Stomach smooth muscle (tissue), 2 donors: ENCODE results near the gene SHROOM3.

Experiments used
- H3K27ac ChIP-seq: one replicate; pipeline ENCODE4 v1.7.0; 2013; ENCODE audit warnings: mild to moderate bottlenecking, low read length, inconsistent platforms
- H3K27me3 ChIP-seq, 2 donors: one replicate each; pipeline ENCODE4 v1.7.0; 2013; ENCODE audit warnings: low read length in 2 of 2; ENCODE audit not compliant: insufficient read depth in 2 of 2, control insufficient read depth in 1 of 2
- H3K36me3 ChIP-seq, 2 donors: one replicate each; pipeline ENCODE4 v1.7.0; 2013; ENCODE audit warnings: low read length in 2 of 2; ENCODE audit not compliant: control insufficient read depth in 2 of 2, insufficient read depth in 2 of 2
- H3K4me1 ChIP-seq: one replicate; pipeline ENCODE4 v1.7.0; 2013; ENCODE audit warnings: low read length; ENCODE audit not compliant: control insufficient read depth, insufficient read depth
- H3K4me3 ChIP-seq, 2 donors: one replicate each; pipeline ENCODE4 v1.7.0; 2013; ENCODE audit warnings: low read length in 2 of 2
- H3K9ac ChIP-seq, 2 donors: one replicate each; pipeline ENCODE4 v1.7.0; 2013; ENCODE audit warnings: low read length in 2 of 2, mild to moderate bottlenecking in 1 of 2
- H3K9me3 ChIP-seq, 2 donors: one replicate each; pipeline ENCODE4 v1.7.0; 2013; ENCODE audit warnings: low read length in 2 of 2; ENCODE audit not compliant: control insufficient read depth in 2 of 2
- donor health status: healthy.
- donor health status: Pancreatic carcinoma.

Gene SHROOM3

GRCh38 chr4:76780781-76781697, 346.0 kb downstream of the SHROOM3 start:
- peaks cover 6 to 11% of the 10 kb centered on the region in 2 donors for H3K36me3 ChIP-seq
- no peaks in the 10 kb centered on the region for H3K9me3 ChIP-seq
- no peaks in the 10 kb centered on the region for H3K4me1 ChIP-seq
- H3K27ac ChIP-seq: no peak overlapping the region
- H3K27me3 ChIP-seq: no peaks in the 10 kb centered on the region
- no peak overlapping the region for H3K9ac ChIP-seq
- H3K4me3 ChIP-seq: no peak overlapping the region

DNA sequence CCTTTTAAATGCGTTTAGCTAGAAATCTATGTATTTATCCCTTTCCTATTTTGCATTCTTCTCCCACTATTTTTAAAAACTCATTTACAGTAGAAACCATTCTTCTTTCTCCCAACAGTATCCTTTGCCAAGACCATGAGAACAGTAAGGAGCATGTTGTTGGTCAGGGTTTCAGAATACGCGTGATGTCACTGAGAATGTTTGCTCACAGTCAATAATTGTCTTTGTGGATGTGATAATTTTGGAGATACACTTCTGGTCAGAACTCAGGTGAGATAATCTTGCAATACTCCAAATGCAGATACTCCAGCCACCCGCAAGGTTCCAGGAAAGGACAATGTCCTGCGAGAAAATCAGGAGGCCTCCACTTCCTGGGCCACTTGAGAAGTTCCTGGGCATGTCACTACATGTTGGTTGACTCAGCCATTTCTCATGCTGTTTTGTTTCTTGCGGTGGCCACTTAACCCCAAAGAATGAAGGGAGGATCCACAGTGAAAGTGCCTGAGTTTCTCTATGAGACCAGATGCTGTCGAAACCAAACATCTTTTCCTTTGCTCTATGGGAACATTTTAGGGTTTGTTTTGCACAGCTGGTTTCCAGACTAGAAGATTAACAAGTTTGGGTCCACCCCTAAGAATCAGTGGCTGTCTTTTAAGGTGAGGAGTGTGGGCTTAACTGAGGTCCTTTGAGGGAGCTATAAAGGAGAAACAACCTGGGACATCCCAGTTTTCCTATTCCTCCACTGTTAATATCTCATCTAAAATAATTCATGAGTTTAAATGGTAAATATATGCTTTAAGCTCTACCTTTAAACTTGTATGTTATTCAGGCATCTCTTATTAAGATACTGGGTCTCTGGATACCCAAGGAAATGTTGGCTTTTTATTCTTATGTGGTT, 346.9 kb downstream of the SHROOM3 start:
- H3K4me1 ChIP-seq: no peaks in the 10 kb centered on the region
- no peak overlapping the region for H3K9ac ChIP-seq
- H3K27me3 ChIP-seq: no peaks in the 10 kb centered on the region
- H3K36me3 ChIP-seq: peaks cover 6 to 11% of the 10 kb centered on the region in 2 donors
- no peaks in the 10 kb centered on the region for H3K9me3 ChIP-seq
- no peak overlapping the region for H3K4me3 ChIP-seq
- no peak overlapping the region for H3K27ac ChIP-seq

- no peaks in the 10 kb centered on the region for H3K4me1 ChIP-seq
- peaks cover 6 to 11% of the 10 kb centered on the region in 2 donors for H3K36me3 ChIP-seq
Observed at GRCh38 chr4:76782837-76783236, 347.8 kb downstream of the SHROOM3 start.

DNA sequence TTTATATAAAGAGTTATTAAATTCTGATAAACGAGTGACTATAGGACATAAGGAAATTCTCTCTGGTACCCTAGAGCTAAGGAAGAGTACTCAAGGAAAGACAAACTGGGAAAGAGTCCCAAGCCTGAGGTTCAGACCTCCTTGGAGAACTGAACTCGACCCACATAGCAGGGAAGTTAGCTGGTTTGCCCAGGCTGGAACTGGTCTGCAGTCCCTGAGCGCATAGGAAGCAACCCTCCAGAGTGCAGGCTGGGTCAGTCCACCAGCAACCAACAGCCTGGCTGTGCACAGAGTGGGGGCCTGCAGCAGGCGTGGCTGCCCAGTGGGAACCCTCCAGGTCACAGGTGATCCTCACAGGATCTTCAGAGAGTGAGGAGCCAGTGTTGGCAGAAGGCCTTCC, 348.8 kb downstream of the SHROOM3 start:
- no peaks in the 10 kb centered on the region for H3K9me3 ChIP-seq
- peaks cover 6 to 8% of the 10 kb centered on the region in 2 donors for H3K36me3 ChIP-seq
- H3K27ac ChIP-seq: no peak overlapping the region
- H3K9ac ChIP-seq: no peak overlapping the region
- no peak overlapping the region for H3K4me3 ChIP-seq
- H3K27me3 ChIP-seq: no peaks in the 10 kb centered on the region
- no peaks in the 10 kb centered on the region for H3K4me1 ChIP-seq

More at GRCh38 chr4:76782837-76783236, 347.8 kb downstream of the SHROOM3 start:
- Histone ChIP-seq H3K27ac (no peak overlapping the region), H3K9me3 (no peaks in the 10 kb centered on the region), H3K4me3 (no peak overlapping the region), H3K9ac (no peak overlapping the region), H3K27me3 (no peaks in the 10 kb centered on the region)

GRCh38 chr4:76784237-76784636, 349.2 kb downstream of the SHROOM3 start:
- H3K9ac ChIP-seq: no peak overlapping the region

DNA sequence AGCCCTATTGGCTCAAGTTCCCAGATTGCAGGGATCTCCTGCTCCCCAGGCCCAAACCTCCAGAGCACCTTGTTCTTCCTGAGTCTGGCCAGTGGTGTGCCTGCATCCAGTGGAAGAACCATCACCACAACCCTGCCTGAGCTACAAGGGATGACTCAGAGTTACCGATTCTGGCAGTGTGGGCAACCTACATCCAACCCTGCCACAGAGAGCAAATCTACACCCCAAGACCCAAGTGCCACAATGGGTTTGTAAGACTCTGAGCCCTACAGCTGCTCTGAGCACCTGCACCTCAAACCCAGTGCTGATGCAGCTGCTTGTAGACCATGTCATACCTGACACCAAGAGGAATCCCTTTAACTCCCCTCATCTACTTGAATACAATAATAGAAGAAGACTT, 352.9 kb downstream of the SHROOM3 start:
- no peak overlapping the region for H3K4me3 ChIP-seq
- H3K9ac ChIP-seq: no peak overlapping the region

More at GRCh38 chr4:76784237-76784636, 349.2 kb downstream of the SHROOM3 start:
- Histone ChIP-seq H3K27ac (no peak overlapping the region), H3K36me3 (peaks cover 4 to 6% of the 10 kb centered on the region in 2 donors), H3K4me1 (no peaks in the 10 kb centered on the region), H3K4me3 (no peak overlapping the region), H3K9me3 (no peaks in the 10 kb centered on the region), H3K27me3 (no peaks in the 10 kb centered on the region)

GRCh38 chr4:76790377-76790776, 355.3 kb downstream of the SHROOM3 start:
- H3K36me3 ChIP-seq: no peaks in the 10 kb centered on the region
- no peaks in the 10 kb centered on the region for H3K4me1 ChIP-seq
- H3K27ac ChIP-seq: no peak overlapping the region
- H3K27me3 ChIP-seq: no peaks in the 10 kb centered on the region
- H3K9me3 ChIP-seq: no peaks in the 10 kb centered on the region
- no peak overlapping the region for H3K4me3 ChIP-seq
- no peak overlapping the region for H3K9ac ChIP-seq

More for the DNA sequence above, 352.9 kb downstream of the SHROOM3 start:
- H3K9me3 ChIP-seq: no peaks in the 10 kb centered on the region
- H3K4me1 ChIP-seq: no peaks in the 10 kb centered on the region
- no peaks in the 10 kb centered on the region for H3K27me3 ChIP-seq
- no peak overlapping the region for H3K27ac ChIP-seq
- H3K36me3 ChIP-seq: no peaks in the 10 kb centered on the region

GRCh38 chr4:76791479-76791878, 356.4 kb downstream of the SHROOM3 start:
- Histone ChIP-seq H3K4me3 (no peak overlapping the region), H3K4me1 (no peaks in the 10 kb centered on the region), H3K9me3 (no peaks in the 10 kb centered on the region), H3K27ac (no peak overlapping the region), H3K27me3 (no peaks in the 10 kb centered on the region), H3K9ac (no peak overlapping the region), H3K36me3 (no peaks in the 10 kb centered on the region)

DNA sequence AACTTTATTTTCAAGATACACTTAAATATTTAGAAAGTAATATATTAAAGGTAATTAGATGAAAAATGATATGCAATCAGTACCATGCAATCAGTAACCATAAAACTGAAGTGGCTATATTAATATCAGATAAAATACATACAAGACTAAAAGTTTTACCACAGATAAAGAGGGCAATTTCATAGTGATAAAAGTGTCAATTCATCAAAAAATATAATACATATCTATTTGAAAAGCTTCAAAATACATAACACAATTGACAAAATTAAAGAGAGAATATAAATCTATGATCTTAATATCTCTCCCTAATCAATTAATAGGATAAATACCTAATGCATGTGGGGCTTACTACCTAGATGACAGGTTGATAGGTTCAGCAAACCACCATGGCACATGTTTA, 357.4 kb downstream of the SHROOM3 start:
- Histone ChIP-seq H3K9ac (no peak overlapping the region), H3K4me3 (no peak overlapping the region)

DNA sequence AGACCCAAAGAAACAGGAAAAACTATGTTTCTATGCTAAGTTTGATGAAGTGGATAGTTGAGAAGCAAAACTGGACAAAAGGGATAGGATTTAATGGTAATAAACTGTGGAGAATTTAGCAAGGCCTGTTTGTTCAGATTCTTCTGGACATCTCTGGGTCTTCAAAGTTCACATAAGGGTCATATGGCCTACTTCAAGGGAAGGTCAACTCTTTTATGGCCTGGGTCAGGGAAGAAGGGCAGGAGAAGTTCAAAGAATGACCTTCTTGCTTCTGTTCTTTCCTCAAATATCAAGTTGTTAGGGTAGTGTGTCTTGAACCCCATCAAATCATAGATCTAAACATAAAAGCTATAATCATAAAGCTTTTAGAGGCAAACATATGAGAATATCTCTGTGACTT, 360.2 kb downstream of the SHROOM3 start:
- Histone ChIP-seq H3K4me1 (no peaks in the 10 kb centered on the region), H3K27ac (no peak overlapping the region), H3K27me3 (no peaks in the 10 kb centered on the region), H3K4me3 (no peak overlapping the region), H3K9me3 (no peaks in the 10 kb centered on the region), H3K9ac (no peak overlapping the region), H3K36me3 (no peaks in the 10 kb centered on the region)

More for the DNA sequence above, 357.4 kb downstream of the SHROOM3 start:
- Histone ChIP-seq H3K36me3 (no peaks in the 10 kb centered on the region), H3K4me1 (no peaks in the 10 kb centered on the region), H3K27me3 (no peaks in the 10 kb centered on the region), H3K9me3 (no peaks in the 10 kb centered on the region), H3K27ac (no peak overlapping the region)
